Mesenchymal stem cell (in vitro differentiated cells and primary cell): Measurements from ENCODE around the gene TSHZ1.
"Not testable (repeated sequence)": the region's sequence is repeated elsewhere in the genome, so short reads cannot be mapped to it uniquely, and the experiment has no call there.

Source experiments
- DNase-seq: peaks from one replicate; pipeline ENCODE4 v3.0.0-alpha.2; 2013
- H2AFZ ChIP-seq: one replicate; pipeline ENCODE4 v1.6.1; 2013; ENCODE audit warnings: low read depth, mild to moderate bottlenecking, control low read depth, inconsistent platforms, low read length, moderate library complexity
- H2AK5ac ChIP-seq: 2 replicates; pipeline ENCODE4 v1.6.1; 2013; ENCODE audit warnings: low read length, moderate library complexity, mild to moderate bottlenecking, inconsistent platforms; ENCODE audit not compliant: severe bottlenecking
- H2BK120ac ChIP-seq: one replicate; pipeline ENCODE4 v1.6.1; 2013; ENCODE audit warnings: low read depth, mild to moderate bottlenecking, inconsistent platforms, low read length, moderate library complexity
- H2BK12ac ChIP-seq, 2 experiments: one replicate each; pipeline ENCODE4 v1.6.1; 2013; ENCODE audit warnings: inconsistent platforms in 2 of 2, low read length in 2 of 2, mild to moderate bottlenecking in 2 of 2, moderate library complexity in 2 of 2, control low read depth in 1 of 2
- H2BK15ac ChIP-seq: one replicate; pipeline ENCODE4 v1.6.1; 2013; ENCODE audit warnings: mild to moderate bottlenecking, low read depth, inconsistent platforms; ENCODE audit not compliant: poor library complexity, severe bottlenecking
- H2BK5ac ChIP-seq: 2 replicates; pipeline ENCODE4 v1.6.1; 2013; ENCODE audit warnings: low read depth, mild to moderate bottlenecking, low read length, control low read depth, inconsistent platforms; ENCODE audit not compliant: poor library complexity, severe bottlenecking
- H3K14ac ChIP-seq, 2 experiments: one replicate each; pipeline ENCODE4 v1.6.1; 2013; ENCODE audit warnings: inconsistent platforms in 2 of 2, low read length in 2 of 2, control low read depth in 1 of 2, mild to moderate bottlenecking in 1 of 2, moderate library complexity in 1 of 2
- H3K18ac ChIP-seq, 2 experiments: one replicate each; pipeline ENCODE4 v1.6.1; 2013; ENCODE audit warnings: inconsistent platforms in 2 of 2, low read length in 2 of 2, control low read depth in 1 of 2, low read depth in 1 of 2, mild to moderate bottlenecking in 1 of 2
- H3K23ac ChIP-seq, 2 experiments: one replicate each; pipeline ENCODE4 v1.6.1; 2013; ENCODE audit warnings: inconsistent platforms in 2 of 2, low read length in 2 of 2, mild to moderate bottlenecking in 2 of 2, moderate library complexity in 2 of 2, control low read depth in 1 of 2
- H3K27ac ChIP-seq: 2 replicates; pipeline ENCODE4 v1.5.1; 2013; ENCODE audit warnings: mild to moderate bottlenecking, moderate library complexity, low read length, control low read depth, inconsistent platforms; ENCODE audit not compliant: poor library complexity, severe bottlenecking
- H3K27me3 ChIP-seq, 2 experiments: 2 replicates each; pipeline versions ENCODE4 v1.6.1 to v1.7.0; 2013; ENCODE audit warnings: low read length in 2 of 2, mild to moderate bottlenecking in 2 of 2, moderate library complexity in 2 of 2, control low read depth in 1 of 2, inconsistent platforms in 1 of 2; ENCODE audit not compliant: control insufficient read depth in 1 of 2, insufficient read depth in 1 of 2
- H3K36me3 ChIP-seq, 2 experiments: 2 replicates each; pipeline versions ENCODE4 v1.6.1 to v1.7.0; 2013; ENCODE audit warnings: low read length in 2 of 2, control low read depth in 1 of 2, inconsistent platforms in 1 of 2, low read depth in 1 of 2, mild to moderate bottlenecking in 1 of 2; ENCODE audit not compliant: insufficient read depth in 2 of 2, control insufficient read depth in 1 of 2
- H3K4ac ChIP-seq, 2 experiments: one replicate each; pipeline ENCODE4 v1.6.1; 2013; ENCODE audit warnings: inconsistent platforms in 2 of 2, low read length in 2 of 2, mild to moderate bottlenecking in 2 of 2, moderate library complexity in 2 of 2, control low read depth in 1 of 2, low read depth in 1 of 2
- H3K4me1 ChIP-seq: 2 replicates; pipeline ENCODE4 v1.6.1; 2013; ENCODE audit warnings: low read depth, low read length, control low read depth; ENCODE audit not compliant: control insufficient read depth, insufficient read depth
- H3K4me2 ChIP-seq: 2 replicates; pipeline ENCODE4 v1.6.1; 2013; ENCODE audit warnings: low read length, mild to moderate bottlenecking, inconsistent platforms; ENCODE audit not compliant: poor library complexity, severe bottlenecking
- H3K4me3 ChIP-seq, 2 experiments: 2 replicates each; pipeline versions ENCODE4 v1.5.1 to v1.7.0; 2013; ENCODE audit warnings: low read length in 2 of 2, mild to moderate bottlenecking in 2 of 2, control low read depth in 1 of 2, low read depth in 1 of 2; ENCODE audit not compliant: insufficient read depth in 1 of 2
- H3K79me1 ChIP-seq: replicated peaks from 2 replicates; pipeline ENCODE4 v1.6.1; 2013; ENCODE audit warnings: mild to moderate bottlenecking, control low read depth, low read length, inconsistent platforms; ENCODE audit not compliant: poor library complexity, severe bottlenecking
- H3K9ac ChIP-seq: 2 replicates; pipeline ENCODE4 v1.7.0; 2013; ENCODE audit warnings: mild to moderate bottlenecking, low read length, moderate library complexity
- H3K9me3 ChIP-seq: 2 replicates; pipeline ENCODE4 v1.7.0; 2013; ENCODE audit warnings: mild to moderate bottlenecking, low read length; ENCODE audit not compliant: control insufficient read depth
- H4K8ac ChIP-seq: one replicate; pipeline ENCODE4 v1.6.1; 2013; ENCODE audit warnings: inconsistent platforms, mild to moderate bottlenecking, low read length, moderate library complexity
- H4K91ac ChIP-seq: one replicate; pipeline ENCODE4 v1.6.1; 2013; ENCODE audit warnings: mild to moderate bottlenecking, low read length, inconsistent platforms
- WGBS: methylation state at CpG from one replicate; pipeline ENCODE4 v1.1.7; 2013; ENCODE audit warnings: mixed read lengths; 5-methylcytosine and 5-hydroxymethylcytosine counted together

Gene TSHZ1

GRCh38 chr18:75183524-75183923 is 27.1 kb upstream of the TSHZ1 start:
- no peak overlapping the region for H3K14ac ChIP-seq
- H2AFZ ChIP-seq: no peak overlapping the region
- H3K36me3 ChIP-seq: no peaks in the 10 kb centered on the region
- H3K4me1 ChIP-seq: peaks cover 2% of the 10 kb centered on the region
- no peak overlapping the region for H4K8ac ChIP-seq
- H2BK12ac ChIP-seq: no peak overlapping the region
- no peak for DNase-seq
- H2BK120ac ChIP-seq: no peak overlapping the region
- H3K23ac ChIP-seq: no peak overlapping the region
- no peak overlapping the region for H3K4me2 ChIP-seq
- no peak overlapping the region for H3K18ac ChIP-seq
- no peak overlapping the region for H2BK5ac ChIP-seq
- no peak overlapping the region for H3K4ac ChIP-seq
- no peak overlapping the region for H3K9ac ChIP-seq
- H3K27me3 ChIP-seq: no peaks in the 10 kb centered on the region
- no peak overlapping the region for H3K4me3 ChIP-seq
- no peaks in the 10 kb centered on the region for H3K9me3 ChIP-seq
- no peak overlapping the region for H2BK15ac ChIP-seq
- H4K91ac ChIP-seq: no peak overlapping the region
- no peak overlapping the region for H2AK5ac ChIP-seq
- no peak overlapping the region for H3K27ac ChIP-seq
- 67% methylated on average over 5 of the region's 5 CpGs for WGBS
- H3K79me1 ChIP-seq: no peaks in the 10 kb centered on the region

GRCh38 chr18:75183973-75184493 is 26.6 kb upstream of the TSHZ1 start:
- H3K36me3 ChIP-seq: no peaks in the 10 kb centered on the region
- no peak overlapping the region for H2BK5ac ChIP-seq
- H3K9me3 ChIP-seq: no peaks in the 10 kb centered on the region
- H2AK5ac ChIP-seq: no peak overlapping the region
- no peak overlapping the region for H3K9ac ChIP-seq
- DNase-seq: no peak
- no peak overlapping the region for H2BK120ac ChIP-seq
- H4K91ac ChIP-seq: no peak overlapping the region
- no peaks in the 10 kb centered on the region for H3K79me1 ChIP-seq
- H3K27me3 ChIP-seq: no peaks in the 10 kb centered on the region
- WGBS: 92% methylated on average over 11 of the region's 14 CpGs
- H2AFZ ChIP-seq: no peak overlapping the region
- H2BK12ac ChIP-seq: no peak overlapping the region
- H3K4ac ChIP-seq: no peak overlapping the region
- no peak overlapping the region for H3K27ac ChIP-seq
- H3K23ac ChIP-seq: no peak overlapping the region
- H3K4me2 ChIP-seq: no peak overlapping the region
- no peak overlapping the region for H3K18ac ChIP-seq
- no peak overlapping the region for H3K14ac ChIP-seq
- H4K8ac ChIP-seq: no peak overlapping the region
- H3K4me3 ChIP-seq: no peak overlapping the region
- H3K4me1 ChIP-seq: peaks cover 2% of the 10 kb centered on the region
- H2BK15ac ChIP-seq: no peak overlapping the region

DNA sequence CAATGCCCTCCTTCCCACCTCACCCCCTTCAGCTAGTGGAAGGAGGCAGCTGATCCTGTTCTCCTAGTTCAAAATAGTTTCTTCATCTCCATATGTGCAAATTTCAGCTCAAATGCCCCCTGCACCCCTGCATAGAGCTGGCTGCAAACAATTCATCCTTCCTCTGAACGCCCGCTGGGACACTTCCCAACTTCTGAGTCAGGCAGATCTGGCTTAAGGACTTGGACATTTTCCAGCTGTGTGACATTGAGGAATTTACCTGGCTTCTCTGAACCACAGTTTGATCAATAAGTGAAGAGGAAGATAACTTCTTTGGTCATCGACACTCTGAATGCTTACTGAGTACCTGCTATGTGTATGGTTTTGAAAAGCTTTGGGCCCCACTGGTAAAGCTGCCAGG is 25.1 kb upstream of the TSHZ1 start:
- no peak overlapping the region for H3K4me2 ChIP-seq
- H2BK12ac ChIP-seq: no peak overlapping the region

DNA sequence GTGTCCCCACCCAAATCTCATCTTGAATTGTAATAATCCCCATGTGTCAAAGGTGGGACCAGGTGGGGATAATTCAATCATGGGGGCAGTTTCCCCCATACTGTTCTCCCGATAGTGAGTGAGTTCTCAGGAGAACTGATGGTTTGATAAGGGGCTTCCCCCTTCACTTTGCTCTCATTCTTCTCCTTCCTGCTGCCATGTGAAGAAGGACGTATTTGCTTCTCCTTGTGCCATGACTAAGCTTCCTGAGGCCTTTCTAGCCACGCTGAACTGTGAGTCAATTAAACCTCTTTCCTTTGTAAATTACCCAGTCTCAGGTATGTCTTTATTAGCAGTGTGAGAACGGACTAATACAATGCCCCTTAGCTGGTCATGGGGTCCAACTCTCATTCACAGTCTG is 22.9 kb upstream of the TSHZ1 start:
- H2BK5ac ChIP-seq, H2BK12ac ChIP-seq, H2BK15ac ChIP-seq, H3K79me1 ChIP-seq, H3K27ac ChIP-seq, H2AK5ac ChIP-seq, H3K36me3 ChIP-seq, H3K4me2 ChIP-seq, H3K27me3 ChIP-seq, H3K9me3 ChIP-seq, H3K9ac ChIP-seq, H2AFZ ChIP-seq, DNase-seq, H3K23ac ChIP-seq, H3K4me3 ChIP-seq, H3K14ac ChIP-seq, H2BK120ac ChIP-seq, H4K8ac ChIP-seq, H4K91ac ChIP-seq, H3K18ac ChIP-seq, H3K4ac ChIP-seq, H3K4me1 ChIP-seq: not testable (repeated sequence)
- WGBS: 85% methylated on average over 4 of the region's 4 CpGs

More for the DNA sequence above, 25.1 kb upstream of the TSHZ1 start:
- DNase-seq: no peak
- Histone ChIP-seq H3K9ac (no peak overlapping the region), H2AFZ (no peak overlapping the region), H3K4ac (no peak overlapping the region), H3K23ac (no peak overlapping the region), H2BK5ac (no peak overlapping the region), H3K27ac (no peak overlapping the region), H3K36me3 (no peaks in the 10 kb centered on the region), H3K27me3 (peaks cover 0 to 3% of the 10 kb centered on the region in 2 experiments), H3K18ac (no peak overlapping the region), H2AK5ac (no peak overlapping the region), H3K9me3 (no peaks in the 10 kb centered on the region), H3K79me1 (no peaks in the 10 kb centered on the region), H3K4me1 (peaks cover 2% of the 10 kb centered on the region), H4K91ac (no peak overlapping the region), H2BK15ac (no peak overlapping the region), H3K4me3 (no peak overlapping the region), H2BK120ac (no peak overlapping the region), H4K8ac (no peak overlapping the region), H3K14ac (no peak overlapping the region)
- 90% methylated on average over 3 of the region's 3 CpGs for WGBS
